Glomerular visceral epithelial cell (primary cell): Measurements from ENCODE around the gene NABP1.

Source experiments
- DNase-seq: peaks from one replicate; pipeline ENCODE4 v3.0.0-alpha.2; 2016; ENCODE audit errors: extremely low spot score

Gene NABP1

GRCh38 chr2:191649519-191649918 is 28.4 kb upstream of the NABP1 start:
- DNase-seq: no peak

DNA sequence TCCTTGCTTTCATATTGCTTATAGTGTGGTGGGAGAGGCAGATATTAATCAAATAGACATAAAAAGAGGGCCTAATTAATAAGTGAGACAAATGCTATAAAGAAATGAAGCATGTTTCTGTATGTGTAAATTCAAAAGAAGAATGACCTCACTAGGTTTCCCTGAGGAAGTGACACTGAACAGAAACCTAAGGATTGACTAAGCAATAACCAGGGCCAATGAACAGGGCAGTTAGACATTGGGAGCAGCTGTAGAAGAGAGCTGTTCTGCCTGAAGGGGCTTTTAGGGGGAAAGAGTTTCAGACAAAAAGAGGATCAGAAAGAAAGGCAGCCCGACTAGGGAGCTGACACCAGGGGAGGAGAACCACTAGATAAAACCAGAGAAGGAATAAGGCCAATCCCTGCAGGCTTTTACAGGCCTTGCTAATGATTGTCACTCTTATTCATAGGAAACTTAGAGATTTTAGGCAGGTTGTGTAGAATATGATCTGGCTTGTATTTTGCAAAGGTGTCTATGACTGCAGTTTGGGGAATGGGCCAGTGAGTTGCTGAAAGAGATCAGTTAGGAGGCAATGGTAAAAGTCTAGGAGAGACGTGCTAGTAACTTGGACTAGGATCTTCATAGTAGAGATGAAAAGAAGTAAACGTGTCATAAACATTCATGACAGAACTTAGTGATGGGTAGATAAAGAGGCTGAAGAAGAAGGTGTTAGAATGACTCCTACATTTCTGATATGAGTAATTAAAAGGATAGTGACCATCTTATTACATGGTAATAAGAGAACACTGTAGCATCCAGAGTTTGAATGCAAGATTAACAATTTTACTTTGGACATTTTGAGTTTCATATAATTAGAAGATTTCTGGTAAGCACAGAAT is 26.8 kb upstream of the NABP1 start:
- no peak for DNase-seq

GRCh38 chr2:191653667-191654391 is 24.1 kb upstream of the NABP1 start:
- DNase-seq: no peak

- DNase-seq: no peak
Measured at GRCh38 chr2:191656391-191656790, 21.5 kb upstream of the NABP1 start.

- DNase-seq: no peak
Measured at GRCh38 chr2:191656792-191657191, 21.1 kb upstream of the NABP1 start.

- no peak for DNase-seq
Measured at GRCh38 chr2:191657977-191658376, 20.0 kb upstream of the NABP1 start.

DNA sequence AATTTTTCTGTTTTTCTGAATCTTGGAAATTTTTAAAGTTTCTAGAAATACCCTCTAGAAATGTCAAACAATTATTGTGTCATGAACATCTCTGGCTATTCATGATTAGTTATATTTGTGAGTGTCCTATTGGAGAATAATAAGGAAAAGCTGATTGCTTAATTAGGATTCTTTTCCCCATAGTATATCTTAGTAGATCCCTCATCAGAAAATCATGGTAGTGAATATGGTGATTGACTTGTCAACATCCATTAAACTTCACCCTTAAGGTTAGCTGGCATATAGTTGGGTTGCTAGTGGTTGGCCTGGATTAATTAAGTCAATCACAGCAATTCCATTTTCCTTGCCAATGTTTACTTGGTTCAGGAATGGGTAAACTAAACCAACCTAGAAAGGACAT is 18.7 kb upstream of the NABP1 start:
- no peak for DNase-seq

DNA sequence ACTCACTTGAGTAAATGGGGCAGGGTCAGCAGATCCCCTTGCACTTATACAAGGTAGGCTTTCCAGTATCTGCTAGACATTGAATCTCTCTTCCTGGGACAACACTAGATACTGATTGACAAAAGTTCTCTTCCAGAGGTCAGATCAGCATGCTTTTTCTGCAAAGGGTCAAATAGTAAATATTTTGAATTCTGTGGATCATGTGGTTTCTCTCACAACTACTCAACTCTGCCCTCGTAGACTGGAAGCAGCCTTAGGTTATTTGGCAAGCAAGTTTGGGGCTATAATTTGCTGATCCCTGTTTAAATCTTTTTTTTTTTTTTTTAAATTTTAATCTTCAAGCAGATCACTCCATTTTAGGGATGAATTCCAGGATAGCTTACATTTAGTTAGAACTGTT is 17.4 kb upstream of the NABP1 start:
- DNase-seq: no peak

GRCh38 chr2:191661097-191661924 is 16.6 kb upstream of the NABP1 start:
- no peak for DNase-seq

DNA sequence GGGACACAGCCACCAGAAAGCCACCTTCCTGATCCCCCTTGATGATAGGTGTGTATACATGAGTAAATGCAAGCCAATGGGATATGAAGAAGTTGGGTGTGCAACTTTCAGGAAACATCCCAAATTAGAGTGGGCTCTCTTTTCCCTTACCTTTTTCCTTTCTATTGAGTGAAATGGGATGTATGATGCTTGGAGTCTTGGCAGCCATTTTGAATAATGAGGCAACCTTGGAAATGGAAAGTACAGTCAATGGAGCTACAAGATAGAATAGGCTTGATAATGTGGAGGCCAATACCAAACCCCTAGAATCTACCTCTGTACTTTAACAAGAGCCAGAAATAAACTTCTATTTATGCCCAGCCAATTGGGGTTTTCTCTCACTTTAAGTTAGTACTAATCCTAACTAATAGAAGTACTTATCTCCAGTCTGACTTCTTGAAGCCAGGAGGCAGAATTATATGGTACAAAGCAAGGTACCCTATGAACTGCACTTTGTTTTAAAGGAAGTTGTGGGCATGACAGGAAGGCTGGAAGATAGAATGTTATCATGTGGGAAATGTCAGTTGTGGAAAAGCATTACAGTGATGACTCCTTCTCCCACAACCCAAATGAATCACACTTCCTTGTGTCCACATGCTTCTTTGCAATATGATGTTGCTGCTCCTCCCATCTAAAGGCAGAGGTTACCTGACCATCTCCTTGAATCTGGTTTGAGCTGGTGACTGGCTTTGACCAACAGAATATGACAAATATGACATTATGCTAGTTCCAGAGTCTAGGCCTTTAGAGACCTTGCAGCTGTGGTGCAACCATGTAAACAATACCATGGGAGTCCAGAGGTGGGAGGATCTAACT is 12.9 kb upstream of the NABP1 start:
- DNase-seq: peak; percentile 69

- DNase-seq: peak; percentile 66
Measured at GRCh38 chr2:191666226-191666625, 11.7 kb upstream of the NABP1 start.

- peak; percentile 61 for DNase-seq
Measured at GRCh38 chr2:191666732-191667131, 11.2 kb upstream of the NABP1 start.

DNA sequence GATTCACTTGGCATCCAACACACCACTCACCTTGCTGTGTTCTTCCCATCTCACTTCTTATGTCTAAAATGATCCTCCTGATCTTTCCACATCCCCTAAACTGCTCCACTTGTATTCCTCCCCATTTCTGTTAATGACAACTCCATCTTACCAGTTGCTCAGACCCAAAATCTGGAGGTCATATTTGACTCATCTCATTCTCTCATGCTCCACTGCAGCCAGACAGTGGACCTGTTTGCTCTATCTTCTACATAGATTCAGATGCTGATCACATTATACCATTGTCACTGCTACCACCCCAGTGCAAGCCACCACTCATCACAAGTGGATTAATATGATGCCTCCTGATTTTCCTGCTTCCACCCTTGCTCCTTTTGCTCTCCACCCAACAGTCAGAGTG is 7.9 kb upstream of the NABP1 start:
- no peak for DNase-seq

- no peak for DNase-seq
Measured at GRCh38 chr2:191670787-191671186, 7.1 kb upstream of the NABP1 start.

GRCh38 chr2:191675807-191676721 is 1.9 kb upstream of the NABP1 start:
- no peak for DNase-seq

- peak; percentile 75 for DNase-seq
Measured at GRCh38 chr2:191676790-191677645, 918 bp upstream of the NABP1 start.

GRCh38 chr2:191678437-191679100 is 633 bp downstream of the NABP1 start:
- peak; percentile 79 for DNase-seq

DNA sequence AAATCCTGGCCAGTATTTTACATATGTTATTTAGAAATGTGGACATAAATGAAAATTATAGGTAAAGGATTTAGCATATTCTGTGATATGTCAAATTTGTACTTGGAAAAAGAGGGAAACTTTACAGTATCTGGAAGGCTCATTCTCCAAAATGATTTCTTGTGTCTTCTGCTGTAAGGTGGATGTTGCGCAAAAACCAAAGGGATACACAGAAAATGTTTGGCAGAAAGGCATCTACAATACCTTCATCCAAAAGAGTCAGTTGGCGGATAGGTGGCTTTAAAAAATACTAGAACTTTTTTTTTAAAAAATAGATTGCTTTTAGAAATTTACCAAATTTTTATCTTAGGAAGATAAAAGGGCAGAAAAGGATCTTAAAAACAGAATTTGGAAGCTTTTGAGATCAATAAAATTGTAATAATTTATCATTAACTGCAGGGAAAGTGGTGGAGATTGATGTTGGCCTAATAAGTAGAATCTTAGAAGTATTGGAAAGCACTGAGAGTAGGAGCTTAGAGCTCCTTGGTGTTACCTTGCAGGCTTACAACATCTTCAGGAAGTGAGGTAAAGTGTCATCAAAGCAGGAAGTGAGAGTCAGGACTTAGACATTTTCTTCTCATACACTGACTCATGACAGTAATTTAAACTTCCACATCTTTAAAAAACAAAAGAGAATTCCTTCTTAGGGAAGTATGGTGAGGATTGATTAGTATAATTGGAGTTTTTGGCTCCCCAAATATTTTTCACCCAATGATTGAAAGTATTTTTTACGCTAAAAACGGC is 2.1 kb downstream of the NABP1 start:
- peak; percentile 81 for DNase-seq
